ENCODE data around the gene INHA. TPM values are rescaled to one million over a fixed set of nuclear protein-coding genes. Genes with fewer than 3 reads are reported as not detected.

The INHA gene
- total RNA-seq, 1 donor from 2014 or later = 2.4 TPM

GRCh38 chr2:219537657-219538488, 34.2 kb upstream of the INHA start:
- no peak for DNase-seq
- peaks cover 32% of the 10 kb centered on the region for H3K36me3 ChIP-seq
- H3K27ac ChIP-seq (replicated peaks) = peak overlapping the region; percentile 33
- peaks cover 37% of the 10 kb centered on the region for H3K4me1 ChIP-seq
- no peaks in the 10 kb centered on the region for H3K9me3 ChIP-seq (replicated peaks)
- TF ChIP-seq CTCF (IDR thresholded peaks at IDR 0.05; ENCODE audit: borderline replicate concordance) = no peak
- intact Hi-C loops (cut with micrococcal nuclease) = no loop called here
- no peak overlapping the region for H3K4me3 ChIP-seq
- peaks cover 52% of the 10 kb centered on the region for H3K27me3 ChIP-seq (ENCODE audit: low read depth)

- peaks cover 32% of the 10 kb centered on the region for H3K36me3 ChIP-seq
- DNase-seq = no peak
- no peaks in the 10 kb centered on the region for H3K9me3 ChIP-seq (replicated peaks)
- H3K4me1 ChIP-seq = peaks cover 43% of the 10 kb centered on the region
- H3K27ac ChIP-seq (replicated peaks) = peak overlapping the region; percentile 33
- intact Hi-C loops (cut with micrococcal nuclease) = no loop called here
- H3K27me3 ChIP-seq (ENCODE audit: low read depth) = peaks cover 55% of the 10 kb centered on the region
- no peak overlapping the region for H3K4me3 ChIP-seq
- no peak for TF ChIP-seq CTCF (IDR thresholded peaks at IDR 0.05; ENCODE audit: borderline replicate concordance)
Observed at GRCh38 chr2:219538504-219538951, 33.6 kb upstream of the INHA start.

- Histone ChIP-seq H3K27me3 (ENCODE audit: low read depth) (peaks cover 55% of the 10 kb centered on the region), H3K9me3 (replicated peaks) (no peaks in the 10 kb centered on the region), H3K27ac (replicated peaks) (peak overlapping the region; percentile 33), H3K4me1 (peaks cover 49% of the 10 kb centered on the region), H3K4me3 (no peak overlapping the region), H3K36me3 (peaks cover 32% of the 10 kb centered on the region)
- intact Hi-C loops (cut with micrococcal nuclease) = no loop called here
- no peak for TF ChIP-seq CTCF (IDR thresholded peaks at IDR 0.05; ENCODE audit: borderline replicate concordance)
- no peak for DNase-seq
Observed at GRCh38 chr2:219538956-219539788, 32.9 kb upstream of the INHA start.

- Histone ChIP-seq H3K27me3 (ENCODE audit: low read depth) (peaks cover 55% of the 10 kb centered on the region), H3K4me1 (peaks cover 56% of the 10 kb centered on the region), H3K27ac (replicated peaks) (no peak overlapping the region), H3K36me3 (peaks cover 32% of the 10 kb centered on the region), H3K4me3 (no peak overlapping the region), H3K9me3 (replicated peaks) (no peaks in the 10 kb centered on the region)
- DNase-seq = no peak
- intact Hi-C loops (cut with micrococcal nuclease) = no loop called here
- no peak for TF ChIP-seq CTCF (IDR thresholded peaks at IDR 0.05; ENCODE audit: borderline replicate concordance)
Observed at GRCh38 chr2:219539926-219540678, 32.0 kb upstream of the INHA start.
